M059J (cell line): ENCODE measurements around the gene SLC39A5. TPM values are rescaled to one million over a fixed set of nuclear protein-coding genes. Genes with fewer than 3 reads are reported as not detected.

Experiments used
- DNase-seq: peaks from one replicate; pipeline ENCODE4 v3.0.0-alpha.2; 2012; ENCODE audit warnings: low read depth
- total RNA-seq: library from RNA; depleted of rRNA; stranded (reverse); fragments of >200 nt; shearing (Covaris generic); gene quantifications from 2 replicates; pipeline ENCODE4 v1.2.3, GENCODE V29; 2014; rRNA removed

Gene SLC39A5
- not detected in 2 replicates for total RNA-seq

- no peak for DNase-seq
Measured at GRCh38 chr12:56229916-56230431, at the start of gene SLC39A5. Gene SLC39A5 (plus strand): TSS chr12:56230051. CDS start chr12:56231275, 1,224 bp downstream.

DNA sequence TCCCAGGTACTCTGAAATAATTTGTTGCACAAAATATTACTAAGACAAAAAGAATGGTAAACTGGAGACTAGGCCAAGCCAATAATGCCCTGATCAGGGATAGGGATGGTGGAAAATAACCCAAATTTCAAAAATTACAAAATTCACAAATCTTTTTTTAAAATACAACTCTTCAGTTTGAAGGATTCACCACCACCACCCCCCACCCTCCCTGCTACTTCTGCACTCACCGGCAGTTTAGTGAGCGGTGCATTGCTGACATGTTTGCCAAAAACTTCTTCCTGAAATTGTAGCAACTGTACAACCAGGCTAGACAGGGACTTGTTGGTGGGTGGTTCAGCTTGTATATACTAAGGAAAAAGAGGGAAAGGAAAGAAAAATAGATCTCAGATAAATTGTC is 42.9 kb upstream of the SLC39A5 start:
- DNase-seq = no peak

GRCh38 chr12:56188131-56188777 is 41.6 kb upstream of the SLC39A5 start:
- DNase-seq = no peak

DNA sequence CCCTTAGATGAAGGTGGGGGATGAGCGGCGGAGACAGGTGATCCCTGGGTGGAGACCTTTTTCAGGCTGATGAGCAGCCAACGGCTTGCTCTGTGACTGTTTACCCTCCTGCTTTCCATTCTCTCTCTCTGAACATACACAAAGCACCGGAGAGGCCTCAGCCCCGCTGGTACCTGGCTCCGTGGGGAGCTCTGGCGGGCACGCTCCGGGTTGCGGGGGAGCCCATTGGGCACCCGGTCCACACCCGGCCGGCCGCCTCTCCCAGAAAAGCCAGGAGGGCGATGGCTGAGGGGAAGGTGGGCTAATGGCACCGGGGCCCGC is 41.1 kb upstream of the SLC39A5 start:
- DNase-seq = no peak

- peak; percentile 82 for DNase-seq
Measured at GRCh38 chr12:56189099-56189917, 40.5 kb upstream of the SLC39A5 start, which contains the start of gene SMARCC2. Gene SMARCC2 (minus strand): TSS chr12:56189483. CDS start chr12:56189461, 22 bp downstream.

DNA sequence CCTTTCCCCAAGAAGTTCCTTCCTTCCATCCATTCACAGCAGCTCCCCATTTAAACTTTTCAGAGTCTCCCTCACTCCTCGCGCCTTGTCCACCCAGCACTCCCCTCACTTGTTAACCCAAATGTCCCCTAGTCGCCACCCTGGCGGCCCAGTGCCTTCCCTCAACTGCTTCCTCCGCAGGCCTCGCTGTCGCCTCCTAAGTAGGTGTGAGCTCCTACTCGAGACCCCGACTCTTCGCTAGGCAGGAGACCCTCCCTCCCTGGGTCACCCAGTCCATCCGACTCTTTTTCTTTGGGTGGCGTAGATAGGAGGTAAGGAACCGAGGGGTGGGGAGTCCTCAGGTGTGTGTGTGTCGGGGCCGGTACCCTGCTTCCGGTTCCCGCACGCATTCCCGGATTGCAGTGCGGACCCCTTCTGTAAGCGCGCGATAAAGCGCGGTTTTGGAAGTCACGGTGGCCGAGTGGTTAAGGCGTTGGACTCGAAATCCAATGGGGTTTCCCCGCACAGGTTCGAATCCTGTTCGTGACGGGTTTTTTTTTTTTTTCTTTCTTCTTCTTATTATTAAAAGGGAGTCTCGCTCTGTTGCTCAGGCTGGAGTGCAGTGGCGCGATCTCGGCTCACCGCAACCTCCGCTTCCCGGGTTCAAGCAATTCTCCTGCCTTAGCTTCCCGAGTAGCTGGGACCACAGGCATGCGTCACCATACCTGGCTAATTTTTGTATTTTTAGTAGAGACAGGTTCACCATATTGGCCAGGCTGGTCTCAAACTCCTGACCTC is 39.7 kb upstream of the SLC39A5 start:
- peak; percentile 86 for DNase-seq

- DNase-seq = no peak
Measured at GRCh38 chr12:56190695-56191155, 39.1 kb upstream of the SLC39A5 start.

DNA sequence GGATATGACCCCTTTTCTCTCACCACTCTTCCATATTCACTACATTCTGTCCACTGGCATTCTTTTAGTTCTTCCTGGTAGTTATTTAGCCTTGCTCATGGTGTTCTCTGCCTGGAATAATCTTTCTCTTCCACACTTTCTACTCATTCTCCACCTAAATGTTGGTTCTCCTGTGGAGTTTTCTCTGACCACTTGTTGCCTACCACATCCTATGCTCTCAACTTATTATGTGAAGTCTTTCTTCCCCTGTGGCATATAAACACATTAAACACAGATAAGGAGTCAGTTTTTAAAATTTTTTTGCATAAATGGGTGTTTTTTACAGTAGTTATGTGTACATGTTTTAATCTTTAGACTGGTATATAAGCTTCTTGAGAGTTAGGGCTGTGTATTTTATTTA is 37.3 kb upstream of the SLC39A5 start:
- DNase-seq = no peak

GRCh38 chr12:56193025-56193578 is 36.7 kb upstream of the SLC39A5 start:
- DNase-seq = peak; percentile 84

DNA sequence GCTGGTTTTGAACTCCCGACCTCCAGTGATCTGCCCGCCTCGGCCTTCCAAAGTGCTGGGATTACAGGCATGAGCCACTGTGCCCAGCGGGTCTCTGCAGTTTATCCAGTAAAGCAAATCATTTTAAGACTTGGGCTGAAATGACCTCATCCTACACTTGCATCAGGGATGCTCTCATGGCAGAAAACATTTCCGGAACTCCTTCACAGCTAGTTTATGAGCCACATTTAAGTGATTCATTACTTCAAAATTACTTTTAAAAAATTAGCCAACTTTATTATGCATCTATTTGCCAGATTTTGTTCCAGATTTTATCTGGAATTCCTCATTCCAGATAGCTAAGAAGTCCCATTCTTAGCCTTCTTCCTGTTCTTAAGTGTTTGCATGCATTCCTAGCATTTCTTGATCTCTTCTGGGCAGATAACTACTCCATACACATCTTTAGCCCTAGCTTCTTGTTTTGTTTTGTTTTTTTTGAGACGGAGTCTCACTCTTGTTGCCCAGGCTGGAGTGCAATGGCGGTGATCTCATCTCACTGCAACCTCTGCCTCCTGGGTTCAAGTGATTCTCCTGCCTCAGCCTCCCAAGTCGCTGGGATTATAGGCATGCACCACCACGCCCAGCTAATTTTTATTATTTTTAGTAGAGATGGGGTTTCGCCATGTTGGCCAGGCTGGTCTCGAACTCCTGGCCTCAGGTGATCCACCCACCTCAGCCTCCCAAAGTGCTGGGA is 32.9 kb upstream of the SLC39A5 start:
- peak; percentile 94 for DNase-seq

- DNase-seq = no peak
Measured at GRCh38 chr12:56197921-56198635, 31.8 kb upstream of the SLC39A5 start.

- DNase-seq = no peak
Measured at GRCh38 chr12:56198836-56199235, 31.0 kb upstream of the SLC39A5 start.

DNA sequence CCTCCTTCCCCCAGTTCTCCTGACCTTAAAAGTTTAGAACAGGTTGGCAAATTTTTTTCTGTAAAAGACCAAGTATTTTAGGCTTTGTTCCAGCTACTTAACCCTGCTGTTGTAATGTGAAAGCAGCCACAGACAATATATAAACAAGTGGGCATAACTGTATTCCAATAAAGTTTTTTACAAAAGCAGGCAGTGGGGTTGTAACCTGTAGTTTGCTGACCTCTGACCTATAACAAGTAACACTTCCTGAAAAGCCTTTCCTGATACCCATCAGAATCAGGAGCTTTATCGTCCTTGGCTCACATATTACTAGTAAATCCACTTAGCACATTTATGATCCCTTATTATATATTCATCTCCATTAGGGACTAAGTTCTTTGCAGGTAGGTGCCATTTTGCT is 27.5 kb upstream of the SLC39A5 start:
- DNase-seq = peak; percentile 23

GRCh38 chr12:56202838-56203237 is 27.0 kb upstream of the SLC39A5 start:
- no peak for DNase-seq

DNA sequence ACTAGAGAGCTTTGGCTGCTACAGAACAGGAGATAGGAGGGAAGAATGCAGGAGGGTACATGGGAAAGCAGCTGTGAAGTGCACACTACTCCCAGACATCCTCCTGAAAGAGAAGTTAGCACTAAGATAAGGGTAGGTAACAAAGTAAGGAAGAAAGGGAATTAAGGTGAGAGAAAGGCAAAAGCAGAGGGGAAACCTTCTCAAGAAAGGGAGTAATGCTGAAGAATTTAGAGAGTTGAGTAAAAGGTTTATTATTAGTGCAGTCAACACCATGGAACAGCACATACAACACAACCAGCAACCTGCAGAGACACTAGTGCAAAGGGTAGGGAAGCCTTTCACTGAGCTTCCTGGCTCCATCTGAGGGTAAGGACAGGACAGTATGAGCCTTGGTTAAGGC is 25.6 kb upstream of the SLC39A5 start:
- DNase-seq = no peak

DNA sequence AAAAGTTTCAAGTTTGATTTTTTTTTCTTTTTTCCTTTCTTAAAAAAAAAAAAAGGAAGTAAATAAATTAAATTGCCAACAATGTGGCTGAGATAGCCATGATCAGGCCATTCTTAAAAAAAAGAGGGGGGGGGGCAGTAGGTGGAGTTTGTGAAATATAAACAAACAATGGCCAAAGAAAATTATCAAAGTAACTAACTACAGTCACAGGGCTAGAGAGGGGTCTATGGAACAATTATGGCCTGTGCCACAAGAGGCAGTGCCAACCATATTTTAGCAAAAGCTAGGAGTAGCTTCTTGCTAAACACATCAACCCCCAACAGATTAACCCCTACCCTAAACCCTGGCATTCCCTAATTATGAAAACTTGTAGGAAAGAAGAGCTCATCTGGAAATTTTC is 24.4 kb upstream of the SLC39A5 start:
- no peak for DNase-seq

- DNase-seq = peak; percentile 41
Measured at GRCh38 chr12:56206452-56207166, 23.2 kb upstream of the SLC39A5 start.

DNA sequence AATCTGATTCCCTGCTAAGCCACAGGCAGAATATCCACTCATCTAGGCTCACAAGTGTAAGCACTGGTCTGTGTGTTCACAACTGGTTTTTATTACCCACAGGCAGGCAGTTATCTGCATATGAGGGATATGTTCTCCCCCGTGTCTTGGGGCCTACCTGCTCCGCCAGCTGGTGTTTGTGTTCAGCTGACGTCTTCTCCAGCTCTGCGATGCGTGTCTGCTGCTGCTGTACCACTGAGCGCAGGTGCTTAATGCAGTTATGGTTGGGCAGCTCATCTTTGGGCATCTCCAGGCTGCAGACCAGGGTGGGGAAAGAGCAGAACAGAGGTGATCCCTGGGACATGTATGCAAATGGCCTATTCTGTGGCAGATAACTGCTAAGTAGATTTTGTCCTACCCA is 21.8 kb upstream of the SLC39A5 start:
- no peak for DNase-seq

DNA sequence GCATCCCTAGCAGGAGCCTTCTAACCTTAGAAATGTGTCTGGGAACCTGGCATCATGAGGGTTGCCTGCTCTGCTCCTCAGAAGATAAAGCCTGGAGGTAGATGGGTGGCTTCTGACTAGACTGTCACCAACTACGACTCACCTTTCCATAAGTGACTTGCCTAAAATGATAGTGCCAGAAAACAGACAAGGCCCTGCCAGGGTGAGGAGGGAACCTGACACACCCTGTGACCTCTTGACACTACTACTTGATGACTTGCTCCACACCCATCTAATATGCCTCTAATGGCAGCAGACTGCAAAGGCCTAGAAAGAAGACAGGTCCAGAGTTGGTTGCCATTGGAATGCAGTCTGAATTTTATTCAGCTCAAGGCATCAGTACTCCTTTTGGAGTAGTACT is 17.5 kb upstream of the SLC39A5 start:
- no peak for DNase-seq

DNA sequence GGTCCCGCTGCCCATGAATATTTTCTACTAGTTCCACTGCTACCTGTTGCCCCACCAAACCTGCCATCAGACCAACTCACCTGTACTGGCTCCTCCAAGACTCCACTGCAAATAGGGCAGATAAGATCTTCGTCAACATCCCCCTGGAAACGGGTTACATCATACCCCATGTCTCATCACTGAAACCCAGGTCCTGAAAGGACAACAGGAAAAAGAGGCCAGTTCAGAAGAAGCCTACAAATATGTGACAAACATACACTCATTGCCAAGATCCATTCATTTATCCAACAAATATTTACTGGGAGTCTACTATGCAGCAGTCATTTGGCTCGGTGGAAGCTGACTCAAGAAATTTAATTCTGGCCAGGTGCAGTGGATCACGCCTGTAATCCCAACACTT is 16.0 kb upstream of the SLC39A5 start:
- DNase-seq = no peak
